ENCODE results near the gene ANKRD12.
"Not testable (repeated sequence)": the region's sequence is repeated elsewhere in the genome, so short reads cannot be mapped to it uniquely, and the experiment has no call there.

The ANKRD12 gene

DNA sequence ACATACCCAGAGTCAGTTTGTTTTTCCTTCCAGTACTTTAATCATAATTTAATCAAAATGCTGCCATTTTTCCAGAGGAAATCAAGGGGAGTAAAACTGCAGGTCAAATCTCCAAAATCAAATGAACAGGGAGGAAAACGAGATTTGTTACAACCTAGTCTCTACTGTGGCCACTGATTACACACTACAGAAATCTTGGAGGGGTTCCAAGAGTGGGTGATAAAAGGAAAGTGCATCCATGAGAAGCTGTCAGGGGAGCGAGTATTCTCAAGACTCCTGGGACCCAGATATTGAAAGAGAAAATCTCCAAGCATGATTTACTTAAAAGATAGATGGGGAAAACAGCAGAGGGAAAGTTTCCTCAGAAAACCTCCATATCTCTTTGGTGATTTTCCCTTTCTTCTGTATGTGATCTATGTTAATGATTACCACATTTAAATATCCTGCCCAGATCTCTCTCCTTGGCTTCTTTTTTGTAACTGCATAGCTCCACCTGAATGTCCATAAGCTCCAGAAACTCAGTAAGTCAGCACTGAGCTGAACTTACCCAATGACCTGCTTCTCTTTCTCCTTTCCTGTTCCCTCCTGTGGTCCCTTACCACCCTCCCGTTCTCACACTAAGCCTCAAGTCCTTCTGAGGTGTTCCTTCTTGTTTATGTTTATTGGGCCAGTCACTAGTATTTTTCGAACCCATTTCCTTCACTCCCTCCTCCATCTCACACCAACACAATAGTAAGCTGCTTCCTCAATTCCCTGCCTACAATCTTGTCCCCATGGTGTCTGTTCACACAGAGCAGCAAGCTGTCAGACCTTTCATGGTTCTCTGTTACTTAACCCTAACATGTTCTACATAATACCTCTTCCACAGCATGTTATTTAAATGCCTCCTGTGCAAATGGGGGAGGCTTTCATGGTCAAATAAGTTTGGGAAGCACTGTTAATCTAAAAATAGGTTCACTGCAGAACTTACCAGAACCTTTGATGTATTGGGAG lies 124.1 kb downstream of the ANKRD12 start:
- FAIRE-seq: peak; percentile 45

GRCh38 chr18:9263264-9263663 lies 126.7 kb downstream of the ANKRD12 start:
- TF ChIP-seq SPI1 (IDR thresholded peaks at IDR 0.05; ENCODE audit: low read depth, low read length) (no peak), POLR2A (IDR thresholded peaks at IDR 0.05; ENCODE audit: low read depth, low read length) (no peak), TAF1 (IDR thresholded peaks at IDR 0.05; ENCODE audit: low read depth, low read length) (no peak), POLR2AphosphoS5 (IDR thresholded peaks at IDR 0.05; ENCODE audit: low read depth, low read length) (no peak)
- DNase-seq (ENCODE audit: insufficient read length, low spot score) (no peak), FAIRE-seq (no peak)

More for the DNA sequence above, 124.1 kb downstream of the ANKRD12 start:
- DNase-seq (ENCODE audit: insufficient read length, low spot score): no peak
- TF ChIP-seq POU2F2 (IDR thresholded peaks at IDR 0.05; ENCODE audit: low read depth, low read length) (no peak), POLR2A (IDR thresholded peaks at IDR 0.05; ENCODE audit: low read depth, low read length) (no peak), TAF1 (IDR thresholded peaks at IDR 0.05; ENCODE audit: low read depth, low read length) (no peak), POLR2AphosphoS5 (IDR thresholded peaks at IDR 0.05; ENCODE audit: low read depth, low read length) (0 out of 2 replicates have a peak, but pooled peaks have one; percentile 16), PAX5 (IDR thresholded peaks at IDR 0.05; ENCODE audit: insufficient read depth, low read length, severe bottlenecking) (no peak)

DNA sequence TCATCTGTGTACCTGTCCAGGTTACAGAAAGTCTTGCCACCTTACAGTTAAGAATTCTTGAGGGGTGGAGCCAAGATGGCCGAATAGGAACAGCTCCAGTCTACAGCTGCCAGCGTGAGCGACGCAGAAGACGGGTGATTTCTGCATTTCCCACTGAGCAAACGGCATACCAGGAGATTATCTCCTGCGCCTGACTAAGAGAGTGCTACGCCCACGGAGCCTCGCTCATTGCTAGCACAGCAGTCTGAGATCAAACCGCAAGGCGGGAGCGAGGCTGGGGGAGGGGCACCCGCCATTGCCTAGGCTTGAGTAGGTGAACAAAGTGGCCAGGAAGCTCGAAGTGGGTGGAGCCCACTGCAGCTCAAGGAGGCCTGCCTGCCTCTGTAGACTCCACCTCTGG lies 128.2 kb downstream of the ANKRD12 start:
- not testable (repeated sequence) for DNase-seq (ENCODE audit: insufficient read length, low spot score); FAIRE-seq

- TF ChIP-seq PAX5 (IDR thresholded peaks at IDR 0.05; ENCODE audit: insufficient read depth, low read length, severe bottlenecking) (no peak), POLR2AphosphoS5 (IDR thresholded peaks at IDR 0.05; ENCODE audit: low read depth, low read length) (no peak), SPI1 (IDR thresholded peaks at IDR 0.05; ENCODE audit: low read depth, low read length) (no peak), POU2F2 (IDR thresholded peaks at IDR 0.05; ENCODE audit: low read depth, low read length) (no peak), TAF1 (IDR thresholded peaks at IDR 0.05; ENCODE audit: low read depth, low read length) (no peak), POLR2A (IDR thresholded peaks at IDR 0.05; ENCODE audit: low read depth, low read length) (no peak)
- FAIRE-seq (no peak), DNase-seq (ENCODE audit: insufficient read length, low spot score) (no peak)
Measured at GRCh38 chr18:9273221-9273620, 136.6 kb downstream of the ANKRD12 start.

GRCh38 chr18:9275890-9276289 lies 139.3 kb downstream of the ANKRD12 start:
- FAIRE-seq (no peak), DNase-seq (ENCODE audit: insufficient read length, low spot score) (no peak)
- TF ChIP-seq TAF1 (IDR thresholded peaks at IDR 0.05; ENCODE audit: low read depth, low read length): no peak
- no peak for TF ChIP-seq POU2F2 (IDR thresholded peaks at IDR 0.05; ENCODE audit: low read depth, low read length)

- peak; percentile 28 for FAIRE-seq
- DNase-seq (ENCODE audit: insufficient read length, low spot score): no peak
- TF ChIP-seq POLR2AphosphoS5 (IDR thresholded peaks at IDR 0.05; ENCODE audit: low read depth, low read length) (no peak), TAF1 (IDR thresholded peaks at IDR 0.05; ENCODE audit: low read depth, low read length) (no peak), PAX5 (IDR thresholded peaks at IDR 0.05; ENCODE audit: insufficient read depth, low read length, severe bottlenecking) (no peak), POU2F2 (IDR thresholded peaks at IDR 0.05; ENCODE audit: low read depth, low read length) (no peak)
Measured at GRCh38 chr18:9278028-9278427, 141.4 kb downstream of the ANKRD12 start.

DNA sequence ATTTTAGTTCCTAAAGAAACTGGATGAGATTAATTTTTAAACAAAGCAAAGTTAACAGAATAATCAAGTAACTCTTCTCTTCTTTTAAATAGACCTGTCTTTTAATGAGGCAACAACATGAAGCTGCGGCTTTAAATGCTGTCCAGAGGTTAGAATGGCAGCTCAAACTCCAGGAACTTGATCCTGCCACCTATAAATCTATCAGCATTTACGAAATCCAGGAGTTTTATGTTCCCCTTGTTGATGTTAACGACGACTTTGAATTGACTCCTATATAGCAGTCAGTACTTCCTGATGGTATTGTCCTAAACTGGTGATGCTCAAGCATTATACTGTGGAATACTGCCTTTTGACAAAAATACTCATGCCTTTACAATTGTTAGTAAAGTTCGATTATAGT lies 144.3 kb downstream of the ANKRD12 start:
- TF ChIP-seq POLR2A (IDR thresholded peaks at IDR 0.05; ENCODE audit: low read depth, low read length): no peak
- no peak for TF ChIP-seq TAF1 (IDR thresholded peaks at IDR 0.05; ENCODE audit: low read depth, low read length)
- TF ChIP-seq POLR2AphosphoS5 (IDR thresholded peaks at IDR 0.05; ENCODE audit: low read depth, low read length): no peak
- no peak for TF ChIP-seq PAX5 (IDR thresholded peaks at IDR 0.05; ENCODE audit: insufficient read depth, low read length, severe bottlenecking)
- no peak for TF ChIP-seq SPI1 (IDR thresholded peaks at IDR 0.05; ENCODE audit: low read depth, low read length)
- TF ChIP-seq POU2F2 (IDR thresholded peaks at IDR 0.05; ENCODE audit: low read depth, low read length): no peak
- no peak for FAIRE-seq
- no peak for DNase-seq (ENCODE audit: insufficient read length, low spot score)

- no peak for FAIRE-seq
- TF ChIP-seq PAX5 (IDR thresholded peaks at IDR 0.05; ENCODE audit: insufficient read depth, low read length, severe bottlenecking): no peak
- DNase-seq (ENCODE audit: insufficient read length, low spot score): no peak
Measured at GRCh38 chr18:9281780-9282179, 145.2 kb downstream of the ANKRD12 start.

GRCh38 chr18:9283791-9284190 lies 147.2 kb downstream of the ANKRD12 start:
- no peak for DNase-seq (ENCODE audit: insufficient read length, low spot score)
- TF ChIP-seq SPI1 (IDR thresholded peaks at IDR 0.05; ENCODE audit: low read depth, low read length) (no peak), POU2F2 (IDR thresholded peaks at IDR 0.05; ENCODE audit: low read depth, low read length) (no peak), PAX5 (IDR thresholded peaks at IDR 0.05; ENCODE audit: insufficient read depth, low read length, severe bottlenecking) (no peak), POLR2AphosphoS5 (IDR thresholded peaks at IDR 0.05; ENCODE audit: low read depth, low read length) (no peak), TAF1 (IDR thresholded peaks at IDR 0.05; ENCODE audit: low read depth, low read length) (no peak), POLR2A (IDR thresholded peaks at IDR 0.05; ENCODE audit: low read depth, low read length) (no peak)
- no peak for FAIRE-seq

GRCh38 chr18:9285604-9286003 lies 149.0 kb downstream of the ANKRD12 start:
- TF ChIP-seq POLR2AphosphoS5 (IDR thresholded peaks at IDR 0.05; ENCODE audit: low read depth, low read length) (no peak), TAF1 (IDR thresholded peaks at IDR 0.05; ENCODE audit: low read depth, low read length) (no peak)
- DNase-seq (ENCODE audit: insufficient read length, low spot score) (no peak), FAIRE-seq (no peak)

GRCh38 chr18:9287036-9287435 lies 150.5 kb downstream of the ANKRD12 start:
- FAIRE-seq: no peak
- TF ChIP-seq POLR2AphosphoS5 (IDR thresholded peaks at IDR 0.05; ENCODE audit: low read depth, low read length) (no peak), SPI1 (IDR thresholded peaks at IDR 0.05; ENCODE audit: low read depth, low read length) (no peak), POLR2A (IDR thresholded peaks at IDR 0.05; ENCODE audit: low read depth, low read length) (no peak), PAX5 (IDR thresholded peaks at IDR 0.05; ENCODE audit: insufficient read depth, low read length, severe bottlenecking) (no peak), POU2F2 (IDR thresholded peaks at IDR 0.05; ENCODE audit: low read depth, low read length) (no peak), TAF1 (IDR thresholded peaks at IDR 0.05; ENCODE audit: low read depth, low read length) (no peak)
- DNase-seq (ENCODE audit: insufficient read length, low spot score): no peak
